Endothelial cell (in vitro differentiated cells): Measurements from ENCODE around the gene IL10. TPM values are rescaled to one million over a fixed set of nuclear protein-coding genes. Genes with fewer than 3 reads are reported as not detected.

Experiments used
- DNase-seq: peaks from one replicate; pipeline ENCODE4 v3.0.0; 2021; ENCODE audit warnings: low spot score
- H3K27ac Mint-ChIP-seq: one replicate; pipeline ENCODE4 v1.8.0; 2021; ENCODE audit warnings: mixed read lengths, inconsistent platforms; ENCODE audit not compliant: unreplicated experiment
- H3K27me3 Mint-ChIP-seq: one replicate; pipeline ENCODE4 v1.8.0; 2021; ENCODE audit warnings: mild to moderate bottlenecking, moderate library complexity, mixed read lengths, inconsistent platforms; ENCODE audit not compliant: unreplicated experiment
- H3K36me3 Mint-ChIP-seq: one replicate; pipeline ENCODE4 v1.8.0; 2021; ENCODE audit warnings: mild to moderate bottlenecking, low read depth, mixed read lengths, inconsistent platforms; ENCODE audit not compliant: unreplicated experiment
- H3K4me1 Mint-ChIP-seq: one replicate; pipeline ENCODE4 v1.8.0; 2021; ENCODE audit warnings: mild to moderate bottlenecking, mixed read lengths, inconsistent platforms; ENCODE audit not compliant: unreplicated experiment
- H3K4me3 Mint-ChIP-seq: one replicate; pipeline ENCODE4 v1.8.0; 2021; ENCODE audit warnings: mild to moderate bottlenecking, mixed read lengths, inconsistent platforms; ENCODE audit not compliant: unreplicated experiment
- H3K9me3 Mint-ChIP-seq: one replicate; pipeline ENCODE4 v1.8.0; 2021; ENCODE audit warnings: mixed read lengths, inconsistent platforms; ENCODE audit not compliant: unreplicated experiment
- total RNA-seq: library from RNA; stranded (reverse); fragmentation: NEBNext Ultra II Directional; extraction: Animal tissue kit (Norgen Biotek cat#: 25700); gene quantifications from one replicate; pipeline ENCODE4 v1.2.1, GENCODE V29; 2021; ENCODE audit not compliant: unreplicated experiment
- TF ChIP-seq, protein P1 (sequence below): fragments of 200-600 bp; sonication (generic); IDR thresholded peaks from one replicate; pipeline ENCODE4 v1.5.0; 2021; ENCODE audit warnings: antibody characterized with exemption; ENCODE audit not compliant: unreplicated experiment

The IL10 gene
- total RNA-seq, 1 donor from 2014 or later, result not detected

DNA sequence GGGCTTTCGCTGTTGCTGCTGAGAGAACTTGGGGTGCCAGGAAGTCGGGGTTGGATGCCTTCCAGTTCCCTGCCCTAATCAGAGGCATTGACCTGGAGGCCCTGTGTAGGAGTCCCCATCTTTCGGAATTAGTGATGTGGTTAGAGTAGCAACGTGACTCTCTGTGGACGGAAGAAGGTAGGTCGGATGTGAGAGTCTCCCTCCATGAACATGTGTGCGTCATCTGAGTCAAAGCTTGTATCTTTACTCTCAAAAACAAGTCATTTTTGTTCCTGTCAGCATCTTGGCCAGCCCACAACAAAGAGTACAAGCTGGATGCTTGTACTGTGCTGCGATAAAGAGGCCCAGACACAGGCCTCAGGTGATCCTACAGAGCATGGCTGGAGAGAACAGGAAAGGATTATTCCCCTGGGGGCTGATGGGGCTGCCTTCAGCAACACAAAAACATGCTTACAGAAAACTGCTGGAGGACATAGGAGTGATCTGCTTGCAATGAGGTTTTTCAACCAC, 31.0 kb upstream of the IL10 start:
- Mint-ChIP-seq H3K27me3 (peaks cover 12% of the 10 kb centered on the region), H3K4me1 (peaks cover 13% of the 10 kb centered on the region), H3K27ac (no peak overlapping the region), H3K36me3 (no peaks in the 10 kb centered on the region), H3K9me3 (no peaks in the 10 kb centered on the region), H3K4me3 (no peak overlapping the region)
- TF ChIP-seq, protein P1, sequence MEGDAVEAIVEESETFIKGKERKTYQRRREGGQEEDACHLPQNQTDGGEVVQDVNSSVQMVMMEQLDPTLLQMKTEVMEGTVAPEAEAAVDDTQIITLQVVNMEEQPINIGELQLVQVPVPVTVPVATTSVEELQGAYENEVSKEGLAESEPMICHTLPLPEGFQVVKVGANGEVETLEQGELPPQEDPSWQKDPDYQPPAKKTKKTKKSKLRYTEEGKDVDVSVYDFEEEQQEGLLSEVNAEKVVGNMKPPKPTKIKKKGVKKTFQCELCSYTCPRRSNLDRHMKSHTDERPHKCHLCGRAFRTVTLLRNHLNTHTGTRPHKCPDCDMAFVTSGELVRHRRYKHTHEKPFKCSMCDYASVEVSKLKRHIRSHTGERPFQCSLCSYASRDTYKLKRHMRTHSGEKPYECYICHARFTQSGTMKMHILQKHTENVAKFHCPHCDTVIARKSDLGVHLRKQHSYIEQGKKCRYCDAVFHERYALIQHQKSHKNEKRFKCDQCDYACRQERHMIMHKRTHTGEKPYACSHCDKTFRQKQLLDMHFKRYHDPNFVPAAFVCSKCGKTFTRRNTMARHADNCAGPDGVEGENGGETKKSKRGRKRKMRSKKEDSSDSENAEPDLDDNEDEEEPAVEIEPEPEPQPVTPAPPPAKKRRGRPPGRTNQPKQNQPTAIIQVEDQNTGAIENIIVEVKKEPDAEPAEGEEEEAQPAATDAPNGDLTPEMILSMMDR, result no peak
- no peak for DNase-seq

DNA sequence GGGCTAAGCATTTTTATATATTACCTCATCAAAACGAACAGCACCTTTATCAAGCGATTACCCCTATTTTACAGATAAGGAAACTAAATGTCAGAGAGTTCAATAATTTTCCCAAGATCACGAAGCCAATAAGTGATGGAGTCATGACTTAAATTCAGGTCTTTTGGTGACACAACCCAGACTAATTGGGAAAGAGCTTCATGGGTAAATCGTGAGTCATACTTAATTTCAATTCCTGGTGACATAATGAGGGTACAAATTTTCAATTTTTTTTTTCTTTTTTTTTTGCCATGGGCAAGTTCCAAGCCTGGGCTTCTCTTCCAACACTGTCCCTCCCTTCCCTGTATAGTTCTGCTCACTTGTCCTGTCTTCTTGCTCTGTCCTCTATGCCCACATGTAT, 30.1 kb upstream of the IL10 start:
- no peak for DNase-seq
- Mint-ChIP-seq H3K36me3 (no peaks in the 10 kb centered on the region), H3K9me3 (no peaks in the 10 kb centered on the region), H3K4me1 (peaks cover 13% of the 10 kb centered on the region), H3K27me3 (peaks cover 11% of the 10 kb centered on the region), H3K27ac (no peak overlapping the region), H3K4me3 (no peak overlapping the region)
- TF ChIP-seq, protein P1, result no peak

DNA sequence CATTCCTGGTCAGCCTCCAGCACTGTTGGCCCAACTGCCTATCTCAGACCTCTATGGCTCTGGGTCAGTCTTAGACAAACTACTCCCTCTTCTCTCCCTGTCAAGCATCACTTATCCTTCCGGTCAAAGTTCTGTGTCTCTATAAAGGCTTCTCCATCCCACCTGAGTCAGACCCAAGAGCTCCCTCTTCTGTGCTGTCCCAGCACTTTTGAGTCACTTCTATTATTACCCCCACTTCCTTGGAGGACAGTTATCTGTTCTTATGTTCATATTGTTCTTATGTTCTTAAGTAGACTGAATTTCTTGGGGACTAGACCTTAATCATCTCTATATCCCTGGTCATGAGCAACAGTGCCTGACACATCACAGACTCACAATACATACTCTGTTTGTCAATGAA, 29.2 kb upstream of the IL10 start:
- Mint-ChIP-seq H3K4me1 (peaks cover 13% of the 10 kb centered on the region), H3K4me3 (no peak overlapping the region), H3K36me3 (no peaks in the 10 kb centered on the region), H3K27ac (no peak overlapping the region), H3K9me3 (no peaks in the 10 kb centered on the region), H3K27me3 (peaks cover 11% of the 10 kb centered on the region)
- TF ChIP-seq, protein P1, result no peak
- DNase-seq, result no peak

DNA sequence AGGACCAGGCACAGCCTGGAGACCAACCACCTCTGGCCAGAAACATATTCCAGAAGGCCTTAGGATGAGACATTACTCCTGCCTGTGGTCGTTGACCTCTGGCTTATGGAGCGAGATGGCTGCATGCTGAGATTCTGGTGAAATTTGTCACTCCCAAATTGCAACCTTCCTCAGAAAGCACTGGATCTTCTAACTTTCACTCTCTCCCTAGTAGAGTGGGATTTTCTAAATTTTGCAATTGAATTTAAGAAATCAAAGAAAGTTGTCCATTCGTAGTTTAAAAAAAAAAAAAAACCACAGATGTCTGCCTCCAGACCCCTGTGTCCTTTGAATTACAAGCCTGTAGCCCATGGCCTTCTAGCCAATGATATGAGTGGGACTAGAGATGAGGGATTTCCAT, 28.6 kb upstream of the IL10 start:
- no peaks in the 10 kb centered on the region for H3K36me3 Mint-ChIP-seq
- TF ChIP-seq, protein P1, result no peak
- H3K4me3 Mint-ChIP-seq, result no peak overlapping the region
- no peak for DNase-seq
- H3K27me3 Mint-ChIP-seq, result peaks cover 11% of the 10 kb centered on the region
- H3K4me1 Mint-ChIP-seq, result peaks cover 13% of the 10 kb centered on the region
- no peaks in the 10 kb centered on the region for H3K9me3 Mint-ChIP-seq
- no peak overlapping the region for H3K27ac Mint-ChIP-seq

DNA sequence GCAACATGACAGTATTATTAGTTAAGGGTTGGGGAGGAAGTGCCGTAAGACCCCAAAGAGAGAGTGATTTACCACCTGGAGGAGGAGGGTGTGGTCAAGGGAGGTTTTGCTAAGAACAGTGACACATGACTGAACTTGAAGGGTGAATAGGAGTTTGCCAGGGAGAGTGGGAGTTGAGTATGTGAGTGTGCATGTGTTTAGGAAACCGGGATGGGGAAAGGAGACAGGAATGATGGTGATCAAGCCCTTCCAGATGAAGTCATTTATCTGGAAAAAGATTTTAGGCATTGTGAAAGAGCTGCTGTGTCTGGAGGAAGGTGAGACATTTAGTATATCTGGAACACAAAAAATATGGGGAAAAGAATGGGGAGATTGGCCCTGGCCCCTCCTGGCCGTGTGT, 28.1 kb upstream of the IL10 start:
- no peak overlapping the region for H3K27ac Mint-ChIP-seq
- H3K9me3 Mint-ChIP-seq, result no peaks in the 10 kb centered on the region
- H3K4me3 Mint-ChIP-seq, result no peak overlapping the region
- H3K4me1 Mint-ChIP-seq, result peaks cover 13% of the 10 kb centered on the region
- no peak for DNase-seq
- H3K36me3 Mint-ChIP-seq, result no peaks in the 10 kb centered on the region
- TF ChIP-seq, protein P1, result no peak
- peaks cover 11% of the 10 kb centered on the region for H3K27me3 Mint-ChIP-seq
